Islet precursor cell (in vitro differentiated cells): ENCODE measurements around the gene PPP4C.

ENCODE experiments used
- DNase-seq: peaks from one replicate; pipeline ENCODE4 v3.0.0-alpha.2; 2018

Gene PPP4C

GRCh38 chr16:30131869-30132475 is 56.2 kb downstream of the PPP4C start:
- DNase-seq, result no peak

DNA sequence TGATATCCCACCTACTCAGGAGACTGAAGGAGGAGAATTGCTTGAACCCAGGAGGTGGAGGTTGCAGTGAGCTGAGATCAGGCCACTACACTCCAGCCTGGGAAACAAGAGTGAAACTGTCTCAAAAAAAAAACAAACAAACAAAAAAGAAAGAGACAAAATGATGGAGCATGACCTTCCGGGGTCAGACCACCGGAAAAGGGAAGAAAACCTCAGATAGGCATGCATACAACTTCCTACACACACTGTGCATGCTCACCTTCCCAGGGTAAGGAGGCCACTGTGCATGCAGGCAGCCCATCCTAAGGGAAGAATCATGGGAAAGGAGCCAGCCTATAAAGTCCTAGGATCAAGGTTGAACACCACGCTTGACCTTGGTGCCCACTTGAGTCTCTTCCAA is 56.8 kb downstream of the PPP4C start:
- DNase-seq, result no peak
